Neural cell (in vitro differentiated cells): ENCODE results near the gene PNKD. TPM values are rescaled to one million over a fixed set of nuclear protein-coding genes. Genes with fewer than 3 reads are reported as not detected.

Experiments used
- H2AFZ ChIP-seq: fragments of 200-600, 300-800 bp; sonication (generic), shearing (Covaris generic); 2 replicates; pipeline ENCODE4 v1.6.0; 2014; ENCODE audit warnings: low read depth, mild to moderate bottlenecking, antibody characterized with exemption, low read length, moderate library complexity
- H3F3A ChIP-seq: fragments of 200-600 bp; shearing (Covaris generic); 2 replicates; pipeline ENCODE4 v1.6.1; 2016; ENCODE audit warnings: mild to moderate bottlenecking, moderate library complexity, mixed read lengths, antibody characterized with exemption, low read length; ENCODE audit not compliant: insufficient read depth, poor library complexity, severe bottlenecking
- H3K27ac ChIP-seq: fragments of 200-600, 300-800 bp; sonication (generic), shearing (Covaris generic); 2 replicates; pipeline ENCODE4 v1.5.1; 2014; ENCODE audit warnings: mild to moderate bottlenecking, low read length, moderate library complexity
- H3K27me3 ChIP-seq: fragments of 300-800, 200-600 bp; sonication (generic), shearing (Covaris generic); 2 replicates; pipeline ENCODE4 v1.6.0; 2014; ENCODE audit warnings: mild to moderate bottlenecking, low read depth, low read length, moderate library complexity; ENCODE audit not compliant: insufficient read depth
- H3K36me3 ChIP-seq: fragments of 300-800, 200-600 bp; sonication (generic), shearing (Covaris generic); 2 replicates; pipeline ENCODE4 v1.5.1; 2014; ENCODE audit warnings: mild to moderate bottlenecking, antibody characterized with exemption, low read length, moderate library complexity; ENCODE audit not compliant: insufficient read depth
- H3K4me2 ChIP-seq: fragments of 300-800, 200-600 bp; sonication (generic), shearing (Covaris generic); 2 replicates; pipeline ENCODE4 v1.6.0; 2014; ENCODE audit warnings: mild to moderate bottlenecking, low read length
- H3K4me3 ChIP-seq: fragments of 300-800, 200-600 bp; sonication (generic), shearing (Covaris generic); 2 replicates; pipeline ENCODE4 v1.5.1; 2014; ENCODE audit warnings: mild to moderate bottlenecking, low read length, moderate library complexity
- H3K79me2 ChIP-seq: fragments of 200-600 bp; shearing (Covaris generic); replicated peaks from 2 replicates; pipeline ENCODE4 v1.6.0; 2014; ENCODE audit warnings: mild to moderate bottlenecking, low read length, moderate library complexity; ENCODE audit not compliant: insufficient read depth
- H3K9ac ChIP-seq: fragments of 300-800, 200-600 bp; sonication (generic), shearing (Covaris generic); 2 replicates; pipeline ENCODE4 v1.6.1; 2016; ENCODE audit warnings: mild to moderate bottlenecking, low read length, mixed read lengths
- H3K9me2 ChIP-seq: fragments of 200-600 bp; shearing (Covaris generic); 2 replicates; pipeline ENCODE4 v1.6.1; 2016; ENCODE audit warnings: mild to moderate bottlenecking, low read length, mixed read lengths; ENCODE audit not compliant: insufficient read depth
- H3K9me3 ChIP-seq: fragments of 200-600, 300-800 bp; sonication (generic), shearing (Covaris generic); 2 replicates; pipeline ENCODE4 v1.6.1; 2016; ENCODE audit warnings: mild to moderate bottlenecking, mixed run types, low read length, moderate library complexity, mixed read lengths
- H4K20me1 ChIP-seq: fragments of 200-600 bp; shearing (Covaris generic); 2 replicates; pipeline ENCODE4 v1.6.1; 2016; ENCODE audit warnings: mild to moderate bottlenecking, mixed run types; ENCODE audit not compliant: insufficient read depth
- EP300 ChIP-seq: fragments of 450-650 bp; conservative IDR thresholded peaks from 2 replicates; pipeline ENCODE4 v1.6.1; 2014; ENCODE audit warnings: antibody characterized with exemption, mild to moderate bottlenecking, moderate library complexity; ENCODE audit not compliant: poor library complexity, severe bottlenecking
- EZH2 ChIP-seq: fragments of 200-600, 300-800 bp; shearing (Covaris generic), sonication (generic); IDR thresholded peaks from 2 replicates; pipeline ENCODE4 v1.6.1; 2014; ENCODE audit warnings: antibody characterized with exemption, low read length, borderline replicate concordance, mild to moderate bottlenecking; ENCODE audit not compliant: insufficient read depth, poor library complexity, severe bottlenecking
- MXI1 ChIP-seq: fragments of 450-650 bp; conservative IDR thresholded peaks from 2 replicates; pipeline ENCODE4 v1.6.1; 2014; ENCODE audit warnings: antibody characterized with exemption, mild to moderate bottlenecking; ENCODE audit not compliant: poor library complexity, severe bottlenecking
- POLR2AphosphoS5 ChIP-seq: IDR thresholded peaks from 2 replicates; pipeline ENCODE4 v1.6.1; 2012
- RAD21 ChIP-seq: fragments of 450-650 bp; conservative IDR thresholded peaks from 2 replicates; pipeline ENCODE4 v1.6.1; 2014; ENCODE audit warnings: antibody characterized with exemption, mild to moderate bottlenecking, moderate library complexity
- REST ChIP-seq: IDR thresholded peaks from 2 replicates; pipeline ENCODE4 v1.6.1; 2012; ENCODE audit warnings: borderline replicate concordance
- SMC3 ChIP-seq: fragments of 450-650 bp; conservative IDR thresholded peaks from 2 replicates; pipeline ENCODE4 v1.6.1; 2014; ENCODE audit warnings: antibody characterized with exemption, mild to moderate bottlenecking, moderate library complexity; ENCODE audit not compliant: poor library complexity
- TAF1 ChIP-seq: IDR thresholded peaks from 2 replicates; pipeline ENCODE4 v1.6.1; 2012; ENCODE audit warnings: low read depth
- polyA plus RNA-seq: library from polyadenylated mRNA; depleted of rRNA; stranded (reverse); fragments of >200 nt; gene quantifications from 2 replicates; pipeline ENCODE4 v1.2.3, GENCODE V29; 2014
- TF ChIP-seq, protein P1 (sequence below): fragments of 450-650 bp; IDR thresholded peaks from 2 replicates; pipeline ENCODE4 v1.5.1; 2014; ENCODE audit warnings: antibody characterized with exemption, mild to moderate bottlenecking, moderate library complexity; ENCODE audit not compliant: poor library complexity, severe bottlenecking

Gene PNKD
- polyA plus RNA-seq, 1 donor from 2014 or later, result 59.7 TPM

DNA sequence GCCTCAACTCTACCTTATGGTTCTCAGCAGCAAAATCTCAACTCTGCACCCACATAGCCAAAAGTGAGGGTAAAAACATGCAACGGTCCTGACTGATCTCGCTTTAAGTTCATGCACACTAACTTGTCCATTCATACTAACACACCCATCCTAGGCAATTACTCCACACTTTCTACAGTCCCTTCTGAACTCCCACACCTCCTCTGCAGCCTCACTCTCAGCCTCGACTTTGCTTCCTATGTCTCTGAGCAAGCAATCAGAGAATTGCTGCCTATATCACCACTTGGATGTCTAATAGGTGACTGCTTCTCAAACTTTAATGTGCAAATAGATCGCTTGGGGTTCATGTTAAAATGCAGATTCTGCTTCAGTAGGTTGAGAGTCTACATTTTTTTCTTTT is 29.8 kb downstream of the PNKD start:
- Histone ChIP-seq H3K9me3 (no peaks in the 10 kb centered on the region), H3K36me3 (no peaks in the 10 kb centered on the region), H4K20me1 (no peaks in the 10 kb centered on the region), H3K4me2 (no peak overlapping the region), H3K27ac (no peak overlapping the region), H3K9me2 (no peaks in the 10 kb centered on the region), H3K27me3 (no peaks in the 10 kb centered on the region), H3K79me2 (no peaks in the 10 kb centered on the region), H3K4me3 (no peak overlapping the region), H3K9ac (no peak overlapping the region), H3F3A (no peaks in the 10 kb centered on the region), H2AFZ (no peak overlapping the region)
- TF ChIP-seq MXI1 (no peak), POLR2AphosphoS5 (no peak), TAF1 (no peak), SMC3 (no peak), EP300 (no peak), EZH2 (no peak), RAD21 (no peak), REST (no peak)
- TF ChIP-seq, protein P1, sequence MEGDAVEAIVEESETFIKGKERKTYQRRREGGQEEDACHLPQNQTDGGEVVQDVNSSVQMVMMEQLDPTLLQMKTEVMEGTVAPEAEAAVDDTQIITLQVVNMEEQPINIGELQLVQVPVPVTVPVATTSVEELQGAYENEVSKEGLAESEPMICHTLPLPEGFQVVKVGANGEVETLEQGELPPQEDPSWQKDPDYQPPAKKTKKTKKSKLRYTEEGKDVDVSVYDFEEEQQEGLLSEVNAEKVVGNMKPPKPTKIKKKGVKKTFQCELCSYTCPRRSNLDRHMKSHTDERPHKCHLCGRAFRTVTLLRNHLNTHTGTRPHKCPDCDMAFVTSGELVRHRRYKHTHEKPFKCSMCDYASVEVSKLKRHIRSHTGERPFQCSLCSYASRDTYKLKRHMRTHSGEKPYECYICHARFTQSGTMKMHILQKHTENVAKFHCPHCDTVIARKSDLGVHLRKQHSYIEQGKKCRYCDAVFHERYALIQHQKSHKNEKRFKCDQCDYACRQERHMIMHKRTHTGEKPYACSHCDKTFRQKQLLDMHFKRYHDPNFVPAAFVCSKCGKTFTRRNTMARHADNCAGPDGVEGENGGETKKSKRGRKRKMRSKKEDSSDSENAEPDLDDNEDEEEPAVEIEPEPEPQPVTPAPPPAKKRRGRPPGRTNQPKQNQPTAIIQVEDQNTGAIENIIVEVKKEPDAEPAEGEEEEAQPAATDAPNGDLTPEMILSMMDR, result no peak

DNA sequence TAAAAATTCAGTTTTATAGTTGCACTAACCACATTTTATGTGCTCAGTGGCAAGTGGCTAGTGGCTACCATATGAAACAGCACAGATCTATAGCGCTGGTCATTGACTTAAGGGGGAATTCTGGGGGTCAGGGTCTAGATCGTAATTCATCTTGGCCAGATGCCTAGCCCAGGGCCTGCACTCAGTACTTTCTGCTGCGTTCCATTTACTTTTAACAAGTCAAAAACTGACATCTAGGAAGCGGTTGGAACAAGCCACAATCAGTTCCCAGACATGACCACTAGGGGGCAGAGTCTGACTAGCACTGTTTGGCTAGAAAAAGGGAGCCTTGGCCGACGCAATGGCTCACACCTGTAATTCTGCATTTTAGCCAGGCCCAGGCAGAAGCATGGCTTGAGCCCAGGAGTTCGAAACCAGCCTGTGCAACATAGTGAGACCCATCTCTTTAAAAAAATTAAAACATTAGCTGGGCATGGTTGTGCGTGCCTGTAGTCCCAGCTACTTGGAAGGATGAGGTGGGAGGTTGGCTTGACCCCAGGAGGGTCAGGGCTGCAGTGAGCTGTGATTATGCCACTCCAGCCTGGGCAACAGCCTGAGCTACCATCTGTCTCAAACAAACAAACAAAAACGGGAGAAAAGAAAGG is 31.0 kb downstream of the PNKD start:
- Histone ChIP-seq H3K9ac (no peak overlapping the region), H3K4me2 (no peak overlapping the region), H3K4me3 (no peak overlapping the region), H3K27me3 (no peaks in the 10 kb centered on the region), H4K20me1 (no peaks in the 10 kb centered on the region), H2AFZ (no peak overlapping the region), H3K36me3 (no peaks in the 10 kb centered on the region), H3F3A (no peaks in the 10 kb centered on the region), H3K9me2 (no peaks in the 10 kb centered on the region), H3K9me3 (no peaks in the 10 kb centered on the region), H3K79me2 (no peaks in the 10 kb centered on the region), H3K27ac (no peak overlapping the region)
- TF ChIP-seq RAD21, result peak; percentile 91
- TF ChIP-seq REST, result no peak
- TF ChIP-seq SMC3, result peak; percentile 87
- TF ChIP-seq, protein P1, result peak; percentile 94
